Measurements from ENCODE around the gene FBXO7.

Gene FBXO7

DNA sequence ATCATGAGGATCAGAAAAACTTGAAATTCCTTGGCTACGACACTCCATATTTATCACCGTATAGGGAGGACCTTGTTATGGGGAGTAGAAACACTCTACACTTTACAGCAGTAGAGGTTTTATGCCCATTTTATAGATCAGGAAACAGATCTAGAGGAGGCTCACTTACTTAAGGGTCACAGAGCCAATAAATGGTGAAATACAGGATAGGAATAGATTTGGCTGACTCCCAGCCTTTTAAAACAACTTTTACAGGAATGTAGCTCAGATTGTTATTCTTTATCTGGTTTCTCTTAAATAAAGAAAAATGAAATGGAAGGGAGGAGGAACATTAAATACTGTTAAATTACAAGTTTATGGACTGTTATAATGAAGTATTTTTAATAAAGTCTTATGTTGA, 14.8 kb downstream of the FBXO7 start:
- H3K9me3 ChIP-seq (ENCODE audit: insufficient read depth, low read depth, low read length), result no peaks in the 10 kb centered on the region
- H3K4me1 ChIP-seq (ENCODE audit: insufficient read depth, low read length), result no peaks in the 10 kb centered on the region
- H3K27ac ChIP-seq (ENCODE audit: low read depth, low read length), result no peak overlapping the region
- H3K36me3 ChIP-seq (ENCODE audit: insufficient read depth, low read length), result peaks cover 99% of the 10 kb centered on the region
- no peaks in the 10 kb centered on the region for H3K27me3 ChIP-seq (ENCODE audit: insufficient read depth, low read length)
- WGBS, result 100% methylated on average over 2 of the region's 2 CpGs
- no peak overlapping the region for H3K9ac ChIP-seq (ENCODE audit: low read depth, low read length)
- no peak overlapping the region for H3K4me3 ChIP-seq (ENCODE audit: low read length)

GRCh38 chr22:32490279-32490678, 15.7 kb downstream of the FBXO7 start:
- Histone ChIP-seq H3K9ac (ENCODE audit: low read depth, low read length) (no peak overlapping the region), H3K27me3 (ENCODE audit: insufficient read depth, low read length) (no peaks in the 10 kb centered on the region), H3K36me3 (ENCODE audit: insufficient read depth, low read length) (peaks cover 99% of the 10 kb centered on the region), H3K4me3 (ENCODE audit: low read length) (no peak overlapping the region), H3K4me1 (ENCODE audit: insufficient read depth, low read length) (no peaks in the 10 kb centered on the region), H3K9me3 (ENCODE audit: insufficient read depth, low read depth, low read length) (no peaks in the 10 kb centered on the region), H3K27ac (ENCODE audit: low read depth, low read length) (no peak overlapping the region)
- WGBS, result 94% methylated on average over 6 of the region's 6 CpGs

DNA sequence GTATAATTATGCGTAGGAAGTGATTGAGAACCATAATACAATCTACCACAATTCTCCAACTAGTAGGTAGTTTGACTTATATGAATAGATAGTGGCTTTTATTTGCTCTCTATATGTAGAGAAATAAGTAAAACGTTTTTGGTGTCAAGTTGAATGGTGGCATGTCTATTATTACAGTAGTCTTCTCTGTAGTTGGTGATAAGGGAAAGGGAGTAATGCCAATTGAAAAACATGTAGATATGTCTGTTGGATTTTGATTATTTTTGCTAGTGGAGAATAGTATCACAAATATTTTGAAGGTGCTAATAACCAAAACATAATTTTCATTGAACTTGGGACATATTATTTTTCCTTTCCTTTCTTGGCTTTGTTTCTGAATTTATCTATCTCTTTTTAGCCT, 17.5 kb downstream of the FBXO7 start:
- no peaks in the 10 kb centered on the region for H3K9me3 ChIP-seq (ENCODE audit: insufficient read depth, low read depth, low read length)
- 85% methylated on average over 1 of the region's 2 CpGs for WGBS
- no peaks in the 10 kb centered on the region for H3K27me3 ChIP-seq (ENCODE audit: insufficient read depth, low read length)
- no peak overlapping the region for H3K9ac ChIP-seq (ENCODE audit: low read depth, low read length)
- no peak overlapping the region for H3K4me3 ChIP-seq (ENCODE audit: low read length)
- peaks cover 97% of the 10 kb centered on the region for H3K36me3 ChIP-seq (ENCODE audit: insufficient read depth, low read length)
- H3K4me1 ChIP-seq (ENCODE audit: insufficient read depth, low read length), result no peaks in the 10 kb centered on the region
- H3K27ac ChIP-seq (ENCODE audit: low read depth, low read length), result no peak overlapping the region

- Histone ChIP-seq H3K4me3 (ENCODE audit: low read length) (no peak overlapping the region), H3K9ac (ENCODE audit: low read depth, low read length) (no peak overlapping the region), H3K27ac (ENCODE audit: low read depth, low read length) (no peak overlapping the region), H3K27me3 (ENCODE audit: insufficient read depth, low read length) (no peaks in the 10 kb centered on the region), H3K9me3 (ENCODE audit: insufficient read depth, low read depth, low read length) (no peaks in the 10 kb centered on the region), H3K36me3 (ENCODE audit: insufficient read depth, low read length) (peaks cover 97% of the 10 kb centered on the region), H3K4me1 (ENCODE audit: insufficient read depth, low read length) (no peaks in the 10 kb centered on the region)
- 98% methylated on average over 2 of the region's 2 CpGs for WGBS
These were observed 18.9 kb downstream of the FBXO7 start for GRCh38 chr22:32493551-32493950.

- WGBS, result 94% methylated on average over 4 of the region's 4 CpGs
- Histone ChIP-seq H3K9me3 (ENCODE audit: insufficient read depth, low read depth, low read length) (no peaks in the 10 kb centered on the region), H3K4me3 (ENCODE audit: low read length) (no peak overlapping the region), H3K4me1 (ENCODE audit: insufficient read depth, low read length) (no peaks in the 10 kb centered on the region), H3K27me3 (ENCODE audit: insufficient read depth, low read length) (no peaks in the 10 kb centered on the region), H3K36me3 (ENCODE audit: insufficient read depth, low read length) (peaks cover 93% of the 10 kb centered on the region), H3K9ac (ENCODE audit: low read depth, low read length) (no peak overlapping the region), H3K27ac (ENCODE audit: low read depth, low read length) (no peak overlapping the region)
These were observed 20.4 kb downstream of the FBXO7 start for GRCh38 chr22:32494971-32495370.

GRCh38 chr22:32499666-32500065, 25.1 kb downstream of the FBXO7 start:
- Histone ChIP-seq H3K4me1 (ENCODE audit: insufficient read depth, low read length) (peaks cover 9% of the 10 kb centered on the region; the same call in 1 of the 2 replicates), H3K27me3 (ENCODE audit: insufficient read depth, low read length) (no peaks in the 10 kb centered on the region), H3K4me3 (ENCODE audit: low read length) (no peak overlapping the region), H3K27ac (ENCODE audit: low read depth, low read length) (no peak overlapping the region), H3K9ac (ENCODE audit: low read depth, low read length) (no peak overlapping the region), H3K36me3 (ENCODE audit: insufficient read depth, low read length) (peaks cover 46% of the 10 kb centered on the region), H3K9me3 (ENCODE audit: insufficient read depth, low read depth, low read length) (no peaks in the 10 kb centered on the region)
- WGBS, result 88% methylated on average over 1 of the region's 3 CpGs

DNA sequence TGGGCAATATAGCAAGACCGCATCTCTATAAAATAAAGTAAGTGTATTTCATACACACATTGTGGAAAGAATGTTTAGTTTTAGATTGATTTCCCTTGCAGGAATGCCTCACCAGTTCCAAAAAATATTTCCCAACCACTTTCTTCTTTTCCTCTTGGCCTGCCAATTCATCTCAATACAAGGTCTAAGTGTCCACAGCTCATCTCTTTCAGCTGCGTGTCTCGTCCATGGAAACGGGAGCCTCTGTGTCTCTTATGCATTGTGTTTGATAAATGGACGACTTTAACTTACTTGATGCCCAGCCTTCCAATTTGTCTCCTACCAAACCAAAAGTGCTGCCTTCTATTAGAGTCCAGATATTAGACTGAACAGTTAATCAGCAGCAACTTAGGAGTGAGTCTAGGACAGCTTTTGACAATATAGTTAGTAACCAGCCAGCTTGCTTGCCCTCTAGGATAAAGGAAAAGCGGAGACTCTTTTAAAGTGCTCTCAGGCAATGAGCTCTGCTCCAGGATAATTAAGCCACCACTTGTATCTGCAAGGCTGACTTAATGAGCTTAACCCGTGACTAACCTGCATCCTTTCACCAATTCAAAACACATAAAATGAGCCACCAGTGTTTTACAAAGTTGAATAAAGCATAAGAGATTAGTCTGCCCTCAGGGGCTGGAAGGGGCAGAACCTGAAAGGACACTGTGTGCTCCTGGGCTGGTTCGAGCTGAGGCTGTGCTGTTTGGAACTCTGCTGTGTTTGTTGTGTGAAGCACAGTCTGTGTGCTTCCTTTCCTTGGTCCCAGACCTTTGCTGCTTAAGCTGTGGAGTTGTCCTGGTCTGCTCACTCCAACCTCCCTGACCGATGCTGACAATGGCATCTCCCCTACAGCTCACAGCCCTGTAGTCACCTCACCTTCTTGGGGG, 27.5 kb downstream of the FBXO7 start:
- Histone ChIP-seq H3K27me3 (ENCODE audit: insufficient read depth, low read length) (no peaks in the 10 kb centered on the region), H3K4me1 (ENCODE audit: insufficient read depth, low read length) (peaks cover 9% of the 10 kb centered on the region; the same call in 1 of the 2 replicates), H3K9ac (ENCODE audit: low read depth, low read length) (no peak overlapping the region), H3K4me3 (ENCODE audit: low read length) (no peak overlapping the region), H3K9me3 (ENCODE audit: insufficient read depth, low read depth, low read length) (no peaks in the 10 kb centered on the region), H3K36me3 (ENCODE audit: insufficient read depth, low read length) (peaks cover 24% of the 10 kb centered on the region), H3K27ac (ENCODE audit: low read depth, low read length) (peak overlapping the region; percentile 62)
- WGBS, result 77% methylated on average over 8 of the region's 9 CpGs

DNA sequence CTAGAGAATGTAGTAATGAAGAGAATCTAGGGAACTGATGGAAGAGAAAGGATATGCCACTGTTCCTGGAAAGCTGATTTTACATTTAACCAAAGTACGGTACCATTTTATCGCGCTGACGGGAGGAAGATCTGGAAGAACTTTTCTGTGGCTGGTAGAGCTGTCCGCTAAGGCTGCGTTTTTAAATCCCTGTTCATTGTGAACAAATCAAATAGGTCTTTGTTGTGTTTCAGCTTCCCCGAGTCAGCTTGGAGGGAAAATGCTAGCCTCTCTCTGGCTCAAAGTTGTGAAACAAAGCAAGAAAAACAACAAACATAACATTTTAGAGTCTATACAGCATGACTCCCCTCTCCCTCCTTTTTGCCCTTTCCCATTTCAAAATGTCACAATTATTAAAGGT, 34.4 kb downstream of the FBXO7 start:
- Histone ChIP-seq H3K9me3 (ENCODE audit: insufficient read depth, low read depth, low read length) (no peaks in the 10 kb centered on the region), H3K4me3 (ENCODE audit: low read length) (no peak overlapping the region), H3K4me1 (ENCODE audit: insufficient read depth, low read length) (peaks cover 8% of the 10 kb centered on the region; the same call in 1 of the 2 replicates), H3K9ac (ENCODE audit: low read depth, low read length) (no peak overlapping the region), H3K36me3 (ENCODE audit: insufficient read depth, low read length) (peaks cover 9% of the 10 kb centered on the region; the same call in 1 of the 2 replicates), H3K27me3 (ENCODE audit: insufficient read depth, low read length) (no peaks in the 10 kb centered on the region), H3K27ac (ENCODE audit: low read depth, low read length) (no peak overlapping the region)
- 98% methylated on average over 7 of the region's 7 CpGs for WGBS

DNA sequence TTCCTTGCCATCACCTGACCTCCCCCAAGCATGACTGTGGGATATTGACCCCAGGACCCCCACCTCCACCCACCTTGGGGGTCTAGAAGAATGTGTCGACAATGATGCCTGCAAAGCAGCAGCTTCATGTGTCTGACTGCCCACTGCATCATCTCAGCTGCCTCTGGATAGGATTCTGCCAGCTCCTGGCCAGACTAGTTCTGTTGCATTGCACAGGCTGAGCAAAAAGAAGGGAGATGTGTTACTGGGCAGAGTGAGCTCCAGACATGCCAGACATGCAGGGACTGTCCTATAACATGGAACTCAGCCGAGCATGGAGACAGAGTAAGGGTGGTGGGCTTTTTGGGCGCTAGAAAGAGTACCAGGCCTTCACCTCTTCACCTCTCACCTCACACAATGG, 36.7 kb downstream of the FBXO7 start:
- H3K27me3 ChIP-seq (ENCODE audit: insufficient read depth, low read length), result no peaks in the 10 kb centered on the region
- WGBS, result 96% methylated on average over 3 of the region's 3 CpGs
- H3K9ac ChIP-seq (ENCODE audit: low read depth, low read length), result no peak overlapping the region
- peaks cover 12% of the 10 kb centered on the region; the same call in 1 of the 2 replicates for H3K36me3 ChIP-seq (ENCODE audit: insufficient read depth, low read length)
- H3K9me3 ChIP-seq (ENCODE audit: insufficient read depth, low read depth, low read length), result no peaks in the 10 kb centered on the region
- peaks cover 8% of the 10 kb centered on the region; the same call in 1 of the 2 replicates for H3K4me1 ChIP-seq (ENCODE audit: insufficient read depth, low read length)
- no peak overlapping the region for H3K27ac ChIP-seq (ENCODE audit: low read depth, low read length)
- no peak overlapping the region for H3K4me3 ChIP-seq (ENCODE audit: low read length)

- no peaks in the 10 kb centered on the region for H3K27me3 ChIP-seq (ENCODE audit: insufficient read depth, low read length)
- H3K4me3 ChIP-seq (ENCODE audit: low read length), result no peak overlapping the region
- H3K9me3 ChIP-seq (ENCODE audit: insufficient read depth, low read depth, low read length), result no peaks in the 10 kb centered on the region
- H3K4me1 ChIP-seq (ENCODE audit: insufficient read depth, low read length), result peaks cover 8% of the 10 kb centered on the region; the same call in 1 of the 2 replicates
- no peak overlapping the region for H3K9ac ChIP-seq (ENCODE audit: low read depth, low read length)
- H3K27ac ChIP-seq (ENCODE audit: low read depth, low read length), result no peak overlapping the region
- H3K36me3 ChIP-seq (ENCODE audit: insufficient read depth, low read length), result peaks cover 16% of the 10 kb centered on the region
- WGBS, result 89% methylated on average over 2 of the region's 2 CpGs
These were observed 37.2 kb downstream of the FBXO7 start for GRCh38 chr22:32511776-32512175.

DNA sequence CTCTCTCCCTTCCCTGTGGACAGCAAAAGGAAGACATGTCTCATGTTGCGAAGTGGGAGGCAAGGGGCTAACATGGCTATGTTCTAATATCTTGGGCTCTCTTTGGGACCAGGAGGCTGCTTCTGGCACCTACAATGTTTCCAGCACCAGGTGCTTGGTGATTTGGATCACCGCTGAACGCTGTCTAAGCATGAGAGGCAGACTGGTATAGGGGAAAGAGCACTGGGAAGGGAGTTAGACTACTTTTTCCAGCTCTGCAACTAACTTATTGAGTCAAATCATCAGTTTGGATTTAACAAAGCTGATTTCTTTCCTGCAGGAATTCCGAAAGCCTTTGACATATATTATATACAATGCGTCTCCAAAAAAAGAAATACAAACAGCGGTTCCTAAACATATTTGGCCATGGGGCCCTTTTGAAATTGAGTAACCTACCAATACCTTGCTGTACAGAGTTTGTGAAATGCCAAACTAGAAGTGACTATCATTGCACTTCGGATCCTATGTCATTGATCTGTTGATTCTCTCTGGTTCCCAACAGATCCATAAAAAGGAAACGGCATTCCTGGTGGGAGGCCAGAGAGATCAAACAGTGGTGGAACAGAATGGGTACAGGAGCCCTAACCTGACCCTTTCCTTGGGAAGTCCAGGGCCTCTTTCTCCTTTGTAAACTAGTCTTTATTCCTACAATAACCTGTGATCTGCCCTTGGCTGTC, 37.8 kb downstream of the FBXO7 start:
- 97% methylated on average over 8 of the region's 8 CpGs for WGBS
- no peak overlapping the region for H3K9ac ChIP-seq (ENCODE audit: low read depth, low read length)
- H3K9me3 ChIP-seq (ENCODE audit: insufficient read depth, low read depth, low read length), result no peaks in the 10 kb centered on the region
- H3K36me3 ChIP-seq (ENCODE audit: insufficient read depth, low read length), result peaks cover 23% of the 10 kb centered on the region
- peaks cover 8% of the 10 kb centered on the region; the same call in 1 of the 2 replicates for H3K4me1 ChIP-seq (ENCODE audit: insufficient read depth, low read length)
- no peak overlapping the region for H3K4me3 ChIP-seq (ENCODE audit: low read length)
- no peak overlapping the region for H3K27ac ChIP-seq (ENCODE audit: low read depth, low read length)
- no peaks in the 10 kb centered on the region for H3K27me3 ChIP-seq (ENCODE audit: insufficient read depth, low read length)
